HepG2 (cell line): ENCODE results near the gene FKBP8. TPM values are rescaled to one million over a fixed set of nuclear protein-coding genes. Genes with fewer than 3 reads are reported as not detected.

Source experiments
- CAMTA2 ChIP-seq: sonication (generic); formaldehyde crosslinking; IDR thresholded peaks from 2 replicates; pipeline ENCODE4 v1.4.0; 2020; ENCODE audit warnings: mild to moderate bottlenecking, missing genetic modification reagents, borderline replicate concordance
- NR2F1 ChIP-seq, 2 experiments: fragments of 450-650 bp in 1 of 2; formaldehyde crosslinking in 1 of 2; IDR thresholded peaks; 2 replicates each; pipeline versions ENCODE4 v1.5.0 to v1.6.1; 2016 to 2020; ENCODE audit warnings: mild to moderate bottlenecking in 1 of 2, missing compliant biosample characterization in 1 of 2, missing genetic modification reagents in 1 of 2, moderate library complexity in 1 of 2
- POLR2AphosphoS5 ChIP-seq: IDR thresholded peaks from 2 replicates; pipeline ENCODE4 v1.6.1; 2012; ENCODE audit warnings: low read depth, low read length
- ZMYM4 ChIP-seq: sonication (generic); formaldehyde crosslinking; IDR thresholded peaks from 2 replicates; pipeline ENCODE4 v1.8.1; 2023; ENCODE audit warnings: mild to moderate bottlenecking, missing genetic modification reagents
- ZNF572 ChIP-seq: sonication (generic); formaldehyde crosslinking; IDR thresholded peaks from 2 replicates; pipeline ENCODE4 v1.5.1; 2020; ENCODE audit warnings: mild to moderate bottlenecking, missing genetic modification reagents
- polyA plus RNA-seq, 8 experiments: library from polyadenylated mRNA; depleted of rRNA in 3 of 8; stranded (reverse) in 7 of 8; unstranded in 1 of 8; fragments of >200 nt; fragmentation: Illumina TruSeq in 4 of 8; extraction: Trizol in 4 of 8; gene quantifications; 2 replicates each; pipeline versions ENCODE4 v1.2.1 to v1.2.3, GENCODE V29; 2011 to 2016; ENCODE audit warnings: low read depth in 4 of 8, missing spikeins in 1 of 8, mixed read lengths in 1 of 8; ENCODE audit not compliant: insufficient read depth in 1 of 8
- total RNA-seq, 5 experiments: library from RNA; depleted of rRNA; stranded (reverse); fragments of >200 nt; fragmentation: Illumina TruSeq; extraction: Trizol; gene quantifications; 2 replicates each; pipeline ENCODE4 v1.2.3, GENCODE V29; 2016; ENCODE audit warnings: low read depth in 1 of 5
- TF ChIP-seq, protein P1 (sequence below): sonication (generic); formaldehyde crosslinking; IDR thresholded peaks from 2 replicates; pipeline ENCODE4 v1.4.0; 2020; ENCODE audit warnings: mild to moderate bottlenecking, missing genetic modification reagents
- TF ChIP-seq, protein P2 (sequence below): IDR thresholded peaks from 2 replicates; pipeline ENCODE4 v1.6.1; 2016; ENCODE audit warnings: low read depth, borderline replicate concordance
- TF ChIP-seq, protein P3 (sequence below): sonication (generic); formaldehyde crosslinking; IDR thresholded peaks from 2 replicates; pipeline ENCODE4 v1.4.0; 2020; ENCODE audit warnings: mild to moderate bottlenecking, missing genetic modification reagents
- TF ChIP-seq, protein P4 (sequence below), 2 experiments: sonication (generic) in 1 of 2; formaldehyde crosslinking in 1 of 2; IDR thresholded peaks; 2 replicates each; pipeline versions ENCODE4 v1.6.1 to v1.9.0; 2014 to 2022; ENCODE audit warnings: antibody characterized with exemption in 1 of 2, borderline replicate concordance in 1 of 2, inconsistent platforms in 1 of 2, low read depth in 1 of 2, missing genetic modification reagents in 1 of 2
- TF ChIP-seq, protein P5 (sequence below): sonication (generic); formaldehyde crosslinking; IDR thresholded peaks from 2 replicates; pipeline ENCODE4 v1.4.0; 2020; ENCODE audit warnings: missing genetic modification reagents

FKBP8 gene
- total and polyA plus RNA-seq, 2 of the 13 experiments (the other 11 are each of a cell fraction or from before 2014, with no cell fraction given), result 81.7 to 93.9 TPM

DNA sequence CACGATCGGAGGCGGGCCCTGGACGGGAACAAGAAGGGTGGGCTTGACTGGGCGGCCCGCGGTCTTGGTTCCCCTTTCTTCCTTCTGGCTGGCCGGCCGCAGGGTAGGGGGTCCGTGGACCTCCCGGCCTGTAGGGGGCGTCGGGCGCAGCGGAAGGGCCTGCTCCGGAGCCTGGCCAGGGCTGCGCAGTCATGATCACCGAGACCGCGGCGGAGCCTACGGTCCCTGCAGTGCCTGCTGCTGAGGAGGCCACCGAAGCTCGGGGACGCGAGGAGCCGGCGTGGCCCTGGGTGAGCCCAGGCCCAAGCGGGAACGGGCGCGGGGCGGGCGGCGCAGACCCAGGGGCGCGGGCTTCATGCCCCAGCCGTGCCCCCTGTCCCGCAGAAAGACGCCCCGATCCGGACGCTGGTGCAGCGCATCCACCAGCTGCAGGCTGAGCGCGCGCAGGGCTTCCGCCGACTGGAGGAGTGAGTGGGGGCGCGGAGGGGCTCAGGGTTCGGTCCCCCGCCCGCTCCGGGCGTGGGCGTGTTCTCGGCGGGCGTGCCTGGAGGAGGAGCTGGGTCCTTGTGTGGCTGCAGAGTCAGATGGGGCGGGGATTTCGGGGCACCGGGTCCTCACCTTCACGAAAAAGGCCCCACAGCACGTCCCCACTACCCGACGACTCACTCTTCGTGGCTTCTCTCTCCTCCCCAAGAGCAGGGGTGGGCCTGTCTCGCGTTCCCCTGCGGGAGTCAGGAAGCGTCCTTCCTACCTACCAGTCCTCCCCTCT, 45.4 kb upstream of the FKBP8 start, which contains the start of gene REX1BD (continued):
- TF ChIP-seq, protein P1, sequence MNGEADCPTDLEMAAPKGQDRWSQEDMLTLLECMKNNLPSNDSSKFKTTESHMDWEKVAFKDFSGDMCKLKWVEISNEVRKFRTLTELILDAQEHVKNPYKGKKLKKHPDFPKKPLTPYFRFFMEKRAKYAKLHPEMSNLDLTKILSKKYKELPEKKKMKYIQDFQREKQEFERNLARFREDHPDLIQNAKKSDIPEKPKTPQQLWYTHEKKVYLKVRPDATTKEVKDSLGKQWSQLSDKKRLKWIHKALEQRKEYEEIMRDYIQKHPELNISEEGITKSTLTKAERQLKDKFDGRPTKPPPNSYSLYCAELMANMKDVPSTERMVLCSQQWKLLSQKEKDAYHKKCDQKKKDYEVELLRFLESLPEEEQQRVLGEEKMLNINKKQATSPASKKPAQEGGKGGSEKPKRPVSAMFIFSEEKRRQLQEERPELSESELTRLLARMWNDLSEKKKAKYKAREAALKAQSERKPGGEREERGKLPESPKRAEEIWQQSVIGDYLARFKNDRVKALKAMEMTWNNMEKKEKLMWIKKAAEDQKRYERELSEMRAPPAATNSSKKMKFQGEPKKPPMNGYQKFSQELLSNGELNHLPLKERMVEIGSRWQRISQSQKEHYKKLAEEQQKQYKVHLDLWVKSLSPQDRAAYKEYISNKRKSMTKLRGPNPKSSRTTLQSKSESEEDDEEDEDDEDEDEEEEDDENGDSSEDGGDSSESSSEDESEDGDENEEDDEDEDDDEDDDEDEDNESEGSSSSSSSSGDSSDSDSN (CRISPR knock-in tag), result peak; percentile 78
- TF ChIP-seq, protein P2, sequence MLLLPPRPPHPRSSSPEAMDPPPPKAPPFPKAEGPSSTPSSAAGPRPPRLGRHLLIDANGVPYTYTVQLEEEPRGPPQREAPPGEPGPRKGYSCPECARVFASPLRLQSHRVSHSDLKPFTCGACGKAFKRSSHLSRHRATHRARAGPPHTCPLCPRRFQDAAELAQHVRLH, result peak; percentile 84; the same call in 1 of the 2 replicates
- TF ChIP-seq, protein P3, sequence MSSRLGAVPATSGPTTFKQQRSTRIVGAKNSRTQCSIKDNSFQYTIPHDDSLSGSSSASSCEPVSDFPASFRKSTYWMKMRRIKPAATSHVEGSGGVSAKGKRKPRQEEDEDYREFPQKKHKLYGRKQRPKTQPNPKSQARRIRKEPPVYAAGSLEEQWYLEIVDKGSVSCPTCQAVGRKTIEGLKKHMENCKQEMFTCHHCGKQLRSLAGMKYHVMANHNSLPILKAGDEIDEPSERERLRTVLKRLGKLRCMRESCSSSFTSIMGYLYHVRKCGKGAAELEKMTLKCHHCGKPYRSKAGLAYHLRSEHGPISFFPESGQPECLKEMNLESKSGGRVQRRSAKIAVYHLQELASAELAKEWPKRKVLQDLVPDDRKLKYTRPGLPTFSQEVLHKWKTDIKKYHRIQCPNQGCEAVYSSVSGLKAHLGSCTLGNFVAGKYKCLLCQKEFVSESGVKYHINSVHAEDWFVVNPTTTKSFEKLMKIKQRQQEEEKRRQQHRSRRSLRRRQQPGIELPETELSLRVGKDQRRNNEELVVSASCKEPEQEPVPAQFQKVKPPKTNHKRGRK, result 0 out of 2 replicates have a peak, but pooled peaks have one; percentile 66
- TF ChIP-seq, protein P4, sequence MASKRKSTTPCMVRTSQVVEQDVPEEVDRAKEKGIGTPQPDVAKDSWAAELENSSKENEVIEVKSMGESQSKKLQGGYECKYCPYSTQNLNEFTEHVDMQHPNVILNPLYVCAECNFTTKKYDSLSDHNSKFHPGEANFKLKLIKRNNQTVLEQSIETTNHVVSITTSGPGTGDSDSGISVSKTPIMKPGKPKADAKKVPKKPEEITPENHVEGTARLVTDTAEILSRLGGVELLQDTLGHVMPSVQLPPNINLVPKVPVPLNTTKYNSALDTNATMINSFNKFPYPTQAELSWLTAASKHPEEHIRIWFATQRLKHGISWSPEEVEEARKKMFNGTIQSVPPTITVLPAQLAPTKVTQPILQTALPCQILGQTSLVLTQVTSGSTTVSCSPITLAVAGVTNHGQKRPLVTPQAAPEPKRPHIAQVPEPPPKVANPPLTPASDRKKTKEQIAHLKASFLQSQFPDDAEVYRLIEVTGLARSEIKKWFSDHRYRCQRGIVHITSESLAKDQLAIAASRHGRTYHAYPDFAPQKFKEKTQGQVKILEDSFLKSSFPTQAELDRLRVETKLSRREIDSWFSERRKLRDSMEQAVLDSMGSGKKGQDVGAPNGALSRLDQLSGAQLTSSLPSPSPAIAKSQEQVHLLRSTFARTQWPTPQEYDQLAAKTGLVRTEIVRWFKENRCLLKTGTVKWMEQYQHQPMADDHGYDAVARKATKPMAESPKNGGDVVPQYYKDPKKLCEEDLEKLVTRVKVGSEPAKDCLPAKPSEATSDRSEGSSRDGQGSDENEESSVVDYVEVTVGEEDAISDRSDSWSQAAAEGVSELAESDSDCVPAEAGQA (IDR thresholded peaks at IDR 0.05; ENCODE audit: low read depth), result peak; percentile 67; the same call in 1 of the 2 replicates
- TF ChIP-seq, protein P4 (CRISPR knock-in tag; IDR thresholded peaks at IDR 0.05; ENCODE audit: borderline replicate concordance), result no peak; the same call in 1 of the 2 replicates
- TF ChIP-seq, protein P5, sequence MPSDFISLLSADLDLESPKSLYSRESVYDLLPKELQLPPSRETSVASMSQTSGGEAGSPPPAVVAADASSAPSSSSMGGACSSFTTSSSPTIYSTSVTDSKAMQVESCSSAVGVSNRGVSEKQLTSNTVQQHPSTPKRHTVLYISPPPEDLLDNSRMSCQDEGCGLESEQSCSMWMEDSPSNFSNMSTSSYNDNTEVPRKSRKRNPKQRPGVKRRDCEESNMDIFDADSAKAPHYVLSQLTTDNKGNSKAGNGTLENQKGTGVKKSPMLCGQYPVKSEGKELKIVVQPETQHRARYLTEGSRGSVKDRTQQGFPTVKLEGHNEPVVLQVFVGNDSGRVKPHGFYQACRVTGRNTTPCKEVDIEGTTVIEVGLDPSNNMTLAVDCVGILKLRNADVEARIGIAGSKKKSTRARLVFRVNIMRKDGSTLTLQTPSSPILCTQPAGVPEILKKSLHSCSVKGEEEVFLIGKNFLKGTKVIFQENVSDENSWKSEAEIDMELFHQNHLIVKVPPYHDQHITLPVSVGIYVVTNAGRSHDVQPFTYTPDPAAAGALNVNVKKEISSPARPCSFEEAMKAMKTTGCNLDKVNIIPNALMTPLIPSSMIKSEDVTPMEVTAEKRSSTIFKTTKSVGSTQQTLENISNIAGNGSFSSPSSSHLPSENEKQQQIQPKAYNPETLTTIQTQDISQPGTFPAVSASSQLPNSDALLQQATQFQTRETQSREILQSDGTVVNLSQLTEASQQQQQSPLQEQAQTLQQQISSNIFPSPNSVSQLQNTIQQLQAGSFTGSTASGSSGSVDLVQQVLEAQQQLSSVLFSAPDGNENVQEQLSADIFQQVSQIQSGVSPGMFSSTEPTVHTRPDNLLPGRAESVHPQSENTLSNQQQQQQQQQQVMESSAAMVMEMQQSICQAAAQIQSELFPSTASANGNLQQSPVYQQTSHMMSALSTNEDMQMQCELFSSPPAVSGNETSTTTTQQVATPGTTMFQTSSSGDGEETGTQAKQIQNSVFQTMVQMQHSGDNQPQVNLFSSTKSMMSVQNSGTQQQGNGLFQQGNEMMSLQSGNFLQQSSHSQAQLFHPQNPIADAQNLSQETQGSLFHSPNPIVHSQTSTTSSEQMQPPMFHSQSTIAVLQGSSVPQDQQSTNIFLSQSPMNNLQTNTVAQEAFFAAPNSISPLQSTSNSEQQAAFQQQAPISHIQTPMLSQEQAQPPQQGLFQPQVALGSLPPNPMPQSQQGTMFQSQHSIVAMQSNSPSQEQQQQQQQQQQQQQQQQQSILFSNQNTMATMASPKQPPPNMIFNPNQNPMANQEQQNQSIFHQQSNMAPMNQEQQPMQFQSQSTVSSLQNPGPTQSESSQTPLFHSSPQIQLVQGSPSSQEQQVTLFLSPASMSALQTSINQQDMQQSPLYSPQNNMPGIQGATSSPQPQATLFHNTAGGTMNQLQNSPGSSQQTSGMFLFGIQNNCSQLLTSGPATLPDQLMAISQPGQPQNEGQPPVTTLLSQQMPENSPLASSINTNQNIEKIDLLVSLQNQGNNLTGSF (CRISPR knock-in tag), result no peak
- no peak for TF ChIP-seq CAMTA2
- no peak for TF ChIP-seq NR2F1 (CRISPR knock-in tag; IDR thresholded peaks at IDR 0.05)
- TF ChIP-seq ZNF572 (CRISPR knock-in tag), result no peak; the same call in 1 of the 2 replicates
- peak; percentile 89 for TF ChIP-seq POLR2AphosphoS5
- peak; percentile 98 for TF ChIP-seq ZMYM4 (CRISPR knock-in tag)
